Stimulated activated CD8-positive, alpha-beta memory T cell treated with anti-CD3 and anti-CD28 coated beads, Interleukin-2, amount 100 ng/mL, for 1 hour (primary cell): Measurements from ENCODE around the gene REN.

ENCODE experiments used
- DNase-seq, 2 donors: peaks; one replicate each; pipeline ENCODE4 v3.0.0-alpha.2; 2020; ENCODE audit warnings: low read depth in 2 of 2

Gene REN

GRCh38 chr1:204191456-204191855 is 25.3 kb upstream of the REN start:
- DNase-seq = no peak

GRCh38 chr1:204190212-204191211 is 24.4 kb upstream of the REN start:
- no peak for DNase-seq

- no peak for DNase-seq
These were observed 23.0 kb upstream of the REN start for GRCh38 chr1:204188959-204189639.

- DNase-seq = no peak
These were observed 20.5 kb upstream of the REN start for GRCh38 chr1:204186597-204186996.

GRCh38 chr1:204181116-204181515 is 15.0 kb upstream of the REN start:
- no peak for DNase-seq

- DNase-seq = no peak
These were observed 14.0 kb upstream of the REN start for GRCh38 chr1:204180133-204180532.

- DNase-seq = no peak
These were observed 12.5 kb upstream of the REN start for GRCh38 chr1:204178487-204179281.

- DNase-seq = no peak
These were observed 11.0 kb upstream of the REN start for GRCh38 chr1:204177133-204177532.

- no peak for DNase-seq
These were observed 9.9 kb upstream of the REN start for GRCh38 chr1:204176049-204176448.

GRCh38 chr1:204174958-204175357 is 8.8 kb upstream of the REN start:
- no peak for DNase-seq

- DNase-seq = no peak
These were observed 6.4 kb upstream of the REN start for GRCh38 chr1:204172404-204173029.

GRCh38 chr1:204171751-204172178 is 5.6 kb upstream of the REN start:
- DNase-seq = no peak

- no peak for DNase-seq
These were observed 4.5 kb upstream of the REN start for GRCh38 chr1:204170494-204171155.

GRCh38 chr1:204169858-204170257 is 3.7 kb upstream of the REN start:
- DNase-seq = no peak

GRCh38 chr1:204167730-204168129 is 1.6 kb upstream of the REN start:
- DNase-seq = no peak

- peak; percentile 60 to 64 for DNase-seq
These were observed 3.6 kb downstream of the REN start for GRCh38 chr1:204162494-204163074.

GRCh38 chr1:204161609-204162493 is 4.3 kb downstream of the REN start:
- DNase-seq = no peak

- no peak for DNase-seq
These were observed 8.2 kb downstream of the REN start for GRCh38 chr1:204157962-204158361.

- DNase-seq = no peak
These were observed 10.3 kb downstream of the REN start for GRCh38 chr1:204155881-204156280.
